ENCODE measurements around the gene ADARB1.

ADARB1 gene

GRCh38 chr21:45270306-45270821 lies 196.0 kb downstream of the ADARB1 start:
- in situ Hi-C loops (cut with HindIII; ENCODE audit: low sequenced_read_pairs) = no loop called here
- H3K4me3 ChIP-seq (ENCODE audit: low read depth, low read length) = no peak overlapping the region
- peak; percentile 22 for TF ChIP-seq CTCF (IDR thresholded peaks at IDR 0.05; ENCODE audit: low read depth, low read length, missing control alignments)
- DNase-seq (ENCODE audit: low read depth) = no peak

Data from astrocyte of the cerebellum (primary cell).